Measurements from ENCODE around the gene RNF168.
"Not testable (repeated sequence)": the region's sequence is repeated elsewhere in the genome, so short reads cannot be mapped to it uniquely, and the experiment has no call there.

The RNF168 gene

DNA sequence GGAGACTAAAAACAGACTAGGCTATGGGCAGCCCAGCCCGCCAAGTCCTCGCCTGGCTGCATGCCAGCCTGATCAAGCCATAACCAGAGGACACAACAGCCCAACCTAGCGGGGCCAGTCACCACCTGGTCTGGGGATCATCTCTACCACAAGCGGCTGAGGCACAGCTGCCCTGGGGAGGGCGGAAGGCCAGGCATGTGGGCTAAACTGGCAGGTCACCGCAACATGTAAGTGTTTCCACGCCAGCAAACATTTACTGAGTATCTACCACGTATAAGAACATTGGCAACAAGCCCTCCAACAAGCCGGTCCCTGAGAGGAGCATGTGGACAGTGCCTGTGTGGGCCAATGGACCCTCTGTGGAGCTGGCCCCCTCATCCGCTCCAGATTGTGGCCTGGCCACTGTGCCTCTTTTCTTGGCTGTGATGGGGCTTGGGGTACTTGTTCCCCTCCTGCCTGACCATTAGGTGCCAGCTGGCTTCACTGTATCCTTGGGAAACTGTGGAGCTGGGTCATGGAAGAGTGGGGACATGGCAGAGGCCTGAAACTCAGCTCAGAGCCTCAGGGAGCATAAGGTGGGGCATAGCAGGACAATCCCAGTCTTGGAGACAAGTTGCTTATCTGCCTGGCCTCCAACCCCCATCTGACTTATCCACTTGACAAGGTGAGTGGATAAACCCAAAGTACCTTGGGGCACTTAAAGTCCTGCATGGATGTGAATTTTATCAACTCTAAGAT lies 80.4 kb downstream of the RNF168 start:
- TF ChIP-seq, protein P1, sequence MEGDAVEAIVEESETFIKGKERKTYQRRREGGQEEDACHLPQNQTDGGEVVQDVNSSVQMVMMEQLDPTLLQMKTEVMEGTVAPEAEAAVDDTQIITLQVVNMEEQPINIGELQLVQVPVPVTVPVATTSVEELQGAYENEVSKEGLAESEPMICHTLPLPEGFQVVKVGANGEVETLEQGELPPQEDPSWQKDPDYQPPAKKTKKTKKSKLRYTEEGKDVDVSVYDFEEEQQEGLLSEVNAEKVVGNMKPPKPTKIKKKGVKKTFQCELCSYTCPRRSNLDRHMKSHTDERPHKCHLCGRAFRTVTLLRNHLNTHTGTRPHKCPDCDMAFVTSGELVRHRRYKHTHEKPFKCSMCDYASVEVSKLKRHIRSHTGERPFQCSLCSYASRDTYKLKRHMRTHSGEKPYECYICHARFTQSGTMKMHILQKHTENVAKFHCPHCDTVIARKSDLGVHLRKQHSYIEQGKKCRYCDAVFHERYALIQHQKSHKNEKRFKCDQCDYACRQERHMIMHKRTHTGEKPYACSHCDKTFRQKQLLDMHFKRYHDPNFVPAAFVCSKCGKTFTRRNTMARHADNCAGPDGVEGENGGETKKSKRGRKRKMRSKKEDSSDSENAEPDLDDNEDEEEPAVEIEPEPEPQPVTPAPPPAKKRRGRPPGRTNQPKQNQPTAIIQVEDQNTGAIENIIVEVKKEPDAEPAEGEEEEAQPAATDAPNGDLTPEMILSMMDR (IDR thresholded peaks at IDR 0.05; ENCODE audit: insufficient read depth, low read depth, low read length, missing control alignments) = no peak
- no peak overlapping the region for H3K4me3 ChIP-seq (ENCODE audit: low read depth, low read length)
- DNase-seq (ENCODE audit: low read depth) = peak; percentile 16

DNA sequence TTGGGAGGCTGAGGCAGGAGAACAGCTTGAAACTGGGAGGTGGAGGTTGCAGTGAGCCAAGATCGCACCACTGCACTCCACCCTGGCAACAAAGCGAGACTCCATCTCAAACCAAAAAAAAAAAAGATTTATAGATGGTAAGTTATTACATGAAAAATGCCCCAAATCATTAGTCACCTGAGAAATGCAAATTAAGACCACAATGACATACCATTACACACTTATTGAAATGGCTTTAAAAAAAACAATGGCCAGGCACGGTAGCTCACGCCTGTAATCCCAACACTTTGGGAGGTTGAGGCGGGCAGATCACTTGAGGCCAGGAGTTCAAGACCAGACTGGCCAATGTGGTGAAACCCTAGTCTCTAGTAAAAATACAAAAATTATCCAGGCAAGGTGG lies 81.9 kb downstream of the RNF168 start:
- H3K4me3 ChIP-seq (ENCODE audit: low read depth, low read length); DNase-seq (ENCODE audit: low read depth): not testable (repeated sequence)

DNA sequence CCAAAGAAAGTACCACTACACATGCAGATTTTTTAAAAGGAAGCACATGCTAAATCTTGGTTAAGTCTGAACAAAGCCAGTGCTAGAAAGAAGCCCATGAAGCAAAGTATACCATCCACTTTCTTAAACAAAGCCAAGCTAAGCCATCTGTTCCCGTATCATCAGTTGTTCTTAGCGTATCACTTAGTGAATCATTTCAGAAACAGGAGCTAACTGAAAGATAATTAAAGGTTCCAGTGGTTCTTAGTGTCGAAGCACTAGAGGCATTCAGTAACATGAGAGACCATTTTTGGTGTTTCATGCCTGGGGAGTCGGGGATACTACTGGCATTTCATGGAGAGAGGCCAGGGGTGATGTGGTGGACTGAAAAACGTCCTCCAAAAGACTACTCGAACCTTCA lies 84.2 kb downstream of the RNF168 start:
- TF ChIP-seq, protein P1 (IDR thresholded peaks at IDR 0.05; ENCODE audit: insufficient read depth, low read depth, low read length, missing control alignments) = no peak
- no peak for DNase-seq (ENCODE audit: low read depth)
- H3K4me3 ChIP-seq (ENCODE audit: low read depth, low read length) = no peak overlapping the region

All from GM12865 (cell line).